ENCODE measurements around the gene OR8H2.

DNA sequence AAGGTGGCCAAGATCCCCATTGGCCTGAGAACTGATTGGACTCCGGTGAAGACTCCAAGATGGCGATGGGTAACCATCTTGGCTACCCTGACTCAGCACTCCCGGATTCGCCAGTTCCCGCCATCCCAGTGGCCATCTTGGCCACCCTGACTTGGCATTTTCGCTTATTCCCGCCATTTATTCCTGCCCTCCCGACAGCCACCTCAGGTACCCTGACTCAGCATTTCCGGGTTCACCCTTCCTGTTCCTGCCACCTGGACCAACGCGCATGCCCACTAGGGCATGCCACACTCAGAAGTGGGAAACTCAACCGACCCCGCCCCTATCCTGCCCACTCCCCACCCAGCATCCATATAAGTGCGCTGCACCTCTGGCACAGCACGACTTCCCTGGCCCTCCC, 48.8 kb downstream of the OR8H2 start:
- TF ChIP-seq CTCF (IDR thresholded peaks at IDR 0.05) = no peak
- no peak for TF ChIP-seq POLR2A (IDR thresholded peaks at IDR 0.05)
